MM.1S (cell line): ENCODE results near the gene LILRB3.
"Not testable (repeated sequence)": the region's sequence is repeated elsewhere in the genome, so short reads cannot be mapped to it uniquely, and the experiment has no call there.

Source experiments
- DNase-seq: peaks from one replicate; pipeline ENCODE4 v3.0.0-alpha.2; 2015
- H2AFZ ChIP-seq: fragments of 300-600 bp; sonication (generic); 2 replicates; pipeline ENCODE4 v1.6.0; 2016; ENCODE audit warnings: antibody characterized with exemption, low read length
- H3F3A ChIP-seq: fragments of 300-600 bp; sonication (generic); 2 replicates; pipeline ENCODE4 v1.6.1; 2016; ENCODE audit warnings: mild to moderate bottlenecking, antibody characterized with exemption, low read length, moderate library complexity, mixed read lengths; ENCODE audit not compliant: insufficient read depth
- H3K27ac ChIP-seq: fragments of 300-600 bp; sonication (generic); 2 replicates; pipeline ENCODE4 v1.5.1; 2016; ENCODE audit warnings: mild to moderate bottlenecking, low read length
- H3K27me3 ChIP-seq: fragments of 300-600 bp; sonication (generic); replicated peaks from 2 replicates; pipeline ENCODE4 v1.6.0; 2016; ENCODE audit warnings: low read length; ENCODE audit not compliant: insufficient read depth
- H3K36me3 ChIP-seq: fragments of 300-600 bp; sonication (generic); replicated peaks from 2 replicates; pipeline ENCODE4 v1.6.1; 2016; ENCODE audit warnings: mild to moderate bottlenecking, low read length, mixed read lengths; ENCODE audit not compliant: insufficient read depth
- H3K4me1 ChIP-seq: fragments of 300-600 bp; sonication (generic); 2 replicates; pipeline ENCODE4 v1.6.1; 2016; ENCODE audit warnings: low read length, mixed read lengths
- H3K4me2 ChIP-seq: fragments of 300-600 bp; sonication (generic); 2 replicates; pipeline ENCODE4 v1.6.0; 2016; ENCODE audit warnings: low read depth, low read length
- H3K4me3 ChIP-seq: fragments of 300-600 bp; sonication (generic); 2 replicates; pipeline ENCODE4 v1.5.1; 2016; ENCODE audit warnings: low read length, mixed read lengths
- H3K79me2 ChIP-seq: fragments of 300-600 bp; sonication (generic); 2 replicates; pipeline ENCODE4 v1.6.1; 2016; ENCODE audit warnings: mixed run types, low read length, mixed read lengths
- H3K9ac ChIP-seq: fragments of 300-600 bp; sonication (generic); 2 replicates; pipeline ENCODE4 v1.6.1; 2016; ENCODE audit warnings: low read length, mixed read lengths
- H3K9me2 ChIP-seq: fragments of 300-600 bp; sonication (generic); replicated peaks from 2 replicates; pipeline ENCODE4 v1.6.1; 2016; ENCODE audit warnings: mild to moderate bottlenecking, low read length, mixed read lengths; ENCODE audit not compliant: insufficient read depth
- H3K9me3 ChIP-seq: fragments of 300-600 bp; sonication (generic); replicated peaks from 2 replicates; pipeline ENCODE4 v1.6.1; 2016; ENCODE audit warnings: mild to moderate bottlenecking, low read length, mixed read lengths; ENCODE audit not compliant: insufficient read depth
- H4K20me1 ChIP-seq: fragments of 300-600 bp; sonication (generic); 2 replicates; pipeline ENCODE4 v1.6.1; 2016; ENCODE audit warnings: mild to moderate bottlenecking, low read length, moderate library complexity, mixed read lengths; ENCODE audit not compliant: insufficient read depth
- EZH2 ChIP-seq: fragments of 300-600 bp; sonication (generic); optimal IDR thresholded peaks from 2 replicates; pipeline ENCODE3; 2017; ENCODE audit warnings: low read depth, mild to moderate bottlenecking, antibody characterized with exemption, low read length, mixed read lengths
- EZH2phosphoT487 ChIP-seq: fragments of 300-600 bp; sonication (generic); IDR thresholded peaks from 2 replicates; pipeline ENCODE4 v1.6.1; 2018; ENCODE audit warnings: antibody characterized with exemption, low read length
- TF ChIP-seq, protein P1 (sequence below): fragments of 300-600 bp; sonication (generic); IDR thresholded peaks from 2 replicates; pipeline ENCODE4 v1.5.1; 2016; ENCODE audit warnings: antibody characterized with exemption, low read length, mixed read lengths

LILRB3 gene

DNA sequence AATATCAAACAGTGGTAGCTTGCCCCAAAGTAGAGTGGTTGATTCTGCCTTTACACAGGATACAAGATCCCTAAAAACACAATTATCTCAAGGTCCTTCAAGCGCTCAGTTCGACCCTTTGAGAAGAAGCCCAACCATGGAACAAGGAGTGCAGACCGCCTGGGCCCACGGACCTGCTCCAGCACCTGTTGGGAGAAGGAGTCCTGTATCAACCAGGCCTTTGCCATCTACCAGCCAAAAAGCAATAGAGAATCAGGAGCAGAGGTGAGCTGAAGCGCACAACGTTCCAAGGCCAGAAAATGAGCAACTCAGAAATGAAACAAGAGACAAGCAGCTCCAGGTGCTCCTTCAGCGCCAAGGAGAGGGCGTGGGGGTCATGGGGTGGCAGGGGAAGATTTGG, 6.3 kb upstream of the LILRB3 start:
- TF ChIP-seq EZH2phosphoT487, result no peak
- TF ChIP-seq EZH2, result no peak
- TF ChIP-seq, protein P1, sequence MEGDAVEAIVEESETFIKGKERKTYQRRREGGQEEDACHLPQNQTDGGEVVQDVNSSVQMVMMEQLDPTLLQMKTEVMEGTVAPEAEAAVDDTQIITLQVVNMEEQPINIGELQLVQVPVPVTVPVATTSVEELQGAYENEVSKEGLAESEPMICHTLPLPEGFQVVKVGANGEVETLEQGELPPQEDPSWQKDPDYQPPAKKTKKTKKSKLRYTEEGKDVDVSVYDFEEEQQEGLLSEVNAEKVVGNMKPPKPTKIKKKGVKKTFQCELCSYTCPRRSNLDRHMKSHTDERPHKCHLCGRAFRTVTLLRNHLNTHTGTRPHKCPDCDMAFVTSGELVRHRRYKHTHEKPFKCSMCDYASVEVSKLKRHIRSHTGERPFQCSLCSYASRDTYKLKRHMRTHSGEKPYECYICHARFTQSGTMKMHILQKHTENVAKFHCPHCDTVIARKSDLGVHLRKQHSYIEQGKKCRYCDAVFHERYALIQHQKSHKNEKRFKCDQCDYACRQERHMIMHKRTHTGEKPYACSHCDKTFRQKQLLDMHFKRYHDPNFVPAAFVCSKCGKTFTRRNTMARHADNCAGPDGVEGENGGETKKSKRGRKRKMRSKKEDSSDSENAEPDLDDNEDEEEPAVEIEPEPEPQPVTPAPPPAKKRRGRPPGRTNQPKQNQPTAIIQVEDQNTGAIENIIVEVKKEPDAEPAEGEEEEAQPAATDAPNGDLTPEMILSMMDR, result no peak
- H3K27ac ChIP-seq, result no peak overlapping the region

DNA sequence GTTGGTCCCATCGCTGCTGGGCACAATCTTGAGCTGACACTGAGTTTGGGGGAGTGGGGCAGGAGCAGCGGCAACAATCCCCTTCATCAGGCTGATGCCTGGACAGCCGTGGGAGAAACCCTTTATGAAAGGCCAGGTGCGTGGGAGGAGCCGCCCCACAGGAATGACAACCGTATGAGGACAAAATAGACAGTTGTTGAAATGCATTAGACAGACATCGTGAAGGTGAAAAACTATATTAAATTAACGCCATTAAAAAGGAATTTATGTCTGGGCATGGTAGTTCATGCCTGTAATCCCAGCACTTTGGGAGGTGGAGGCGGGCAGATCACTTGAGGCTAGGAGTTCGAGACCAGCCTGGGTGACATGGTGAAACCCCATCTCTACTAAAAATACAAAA, 1.8 kb upstream of the LILRB3 start:
- not testable (repeated sequence) for H3F3A ChIP-seq, H3K9me2 ChIP-seq, H3K27ac ChIP-seq, H3K79me2 ChIP-seq, DNase-seq, H3K4me1 ChIP-seq, H3K4me2 ChIP-seq, H3K4me3 ChIP-seq, H2AFZ ChIP-seq, H3K9me3 ChIP-seq, H3K27me3 ChIP-seq, H4K20me1 ChIP-seq, H3K9ac ChIP-seq, H3K36me3 ChIP-seq

More for the DNA sequence above, 6.3 kb upstream of the LILRB3 start:
- DNase-seq, result no peak
- Histone ChIP-seq H3K27me3 (peaks cover 20% of the 10 kb centered on the region), H3K4me3 (no peak overlapping the region), H3K9me3 (no peaks in the 10 kb centered on the region), H4K20me1 (no peaks in the 10 kb centered on the region), H3K79me2 (no peaks in the 10 kb centered on the region), H3K9ac (no peak overlapping the region), H3K4me2 (no peak overlapping the region), H3K36me3 (no peaks in the 10 kb centered on the region), H3F3A (no peaks in the 10 kb centered on the region), H2AFZ (no peak overlapping the region), H3K9me2 (no peaks in the 10 kb centered on the region), H3K4me1 (no peaks in the 10 kb centered on the region)

DNA sequence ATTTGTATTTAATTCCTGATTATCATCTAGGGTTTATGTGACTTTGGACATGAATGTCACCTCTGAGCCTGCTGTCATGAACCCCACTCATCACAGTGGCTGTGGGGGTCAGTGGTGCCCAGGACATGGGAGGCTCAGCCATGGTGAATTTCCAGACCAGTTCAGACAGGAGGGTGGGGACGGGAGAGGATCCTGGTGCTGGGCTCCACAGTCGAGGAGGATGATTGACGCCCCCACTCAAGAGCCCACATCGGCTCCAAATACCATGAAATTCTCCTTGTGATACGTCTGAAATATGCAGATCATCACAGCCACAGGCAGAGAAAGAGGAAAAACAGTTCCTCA, 1.1 kb upstream of the LILRB3 start:
- H3K4me1 ChIP-seq, H3F3A ChIP-seq, H3K9me3 ChIP-seq, H3K79me2 ChIP-seq, H3K27ac ChIP-seq, H3K4me3 ChIP-seq, H3K36me3 ChIP-seq, H3K9ac ChIP-seq, DNase-seq, H3K4me2 ChIP-seq, H3K27me3 ChIP-seq, H4K20me1 ChIP-seq, H3K9me2 ChIP-seq, H2AFZ ChIP-seq: not testable (repeated sequence)

DNA sequence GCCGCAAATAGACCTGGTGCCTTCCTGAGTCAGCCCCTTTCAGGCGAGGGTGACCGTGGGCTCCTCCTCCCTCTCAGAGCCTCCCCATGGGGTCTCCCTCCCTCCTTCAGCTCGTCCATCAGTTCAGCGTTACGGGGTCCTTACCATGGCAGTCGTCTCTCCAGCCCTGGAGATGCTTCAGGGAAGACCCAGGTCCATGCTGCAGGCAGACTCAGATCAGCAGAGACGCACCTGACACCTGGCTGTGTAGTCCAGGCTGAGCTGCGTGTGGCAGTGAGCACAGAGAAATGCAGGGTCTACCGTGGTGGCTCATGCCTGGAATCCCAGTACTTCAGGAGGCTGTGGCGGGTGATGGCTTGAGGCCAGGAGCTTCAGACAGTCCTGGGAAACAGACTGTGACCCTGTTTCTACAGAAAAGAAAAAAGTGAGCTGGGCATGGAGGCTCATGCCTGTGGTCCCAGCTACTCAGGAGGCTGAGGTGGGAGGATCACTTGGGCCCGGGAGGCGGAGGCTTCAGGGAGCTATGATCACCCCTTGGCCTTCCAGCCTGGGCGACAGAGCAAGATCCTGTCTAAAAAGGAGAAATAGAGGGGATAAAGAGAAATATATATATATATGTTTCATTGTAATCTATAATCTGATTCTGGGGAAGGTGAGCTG, 600 bp upstream of the LILRB3 start:
- H3K9me3 ChIP-seq, H3K4me1 ChIP-seq, H4K20me1 ChIP-seq, H3K79me2 ChIP-seq, H3K4me3 ChIP-seq, H3K9ac ChIP-seq, H3K27ac ChIP-seq, H3K36me3 ChIP-seq, H3K9me2 ChIP-seq, H2AFZ ChIP-seq, H3F3A ChIP-seq, H3K27me3 ChIP-seq, H3K4me2 ChIP-seq, DNase-seq: not testable (repeated sequence)

DNA sequence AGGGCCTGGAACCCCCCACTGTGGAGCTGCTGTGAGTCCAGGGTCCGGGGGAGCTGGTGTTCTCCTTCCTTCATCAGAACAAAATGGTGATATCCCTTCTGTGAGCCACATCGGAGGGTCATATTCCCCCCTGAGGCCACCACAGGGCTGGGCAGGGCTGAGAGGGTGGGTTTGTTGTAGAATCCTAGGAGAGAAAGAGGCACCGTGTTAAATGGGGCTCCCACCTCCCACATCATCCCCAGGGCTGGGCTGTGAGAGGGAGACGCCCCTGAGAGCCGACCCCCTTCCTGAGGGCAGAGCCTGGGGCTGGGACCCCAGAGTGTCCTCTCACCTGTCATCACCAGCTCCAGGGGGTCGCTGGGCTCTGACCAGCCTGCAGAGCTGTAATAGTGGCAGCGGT, 860 bp downstream of the LILRB3 start:
- H4K20me1 ChIP-seq, H3K4me2 ChIP-seq, H3K79me2 ChIP-seq, DNase-seq, H3K9me2 ChIP-seq, H3K9me3 ChIP-seq, H3K27me3 ChIP-seq, H3K36me3 ChIP-seq, H3F3A ChIP-seq, H3K9ac ChIP-seq, H3K4me3 ChIP-seq, H3K4me1 ChIP-seq, H3K27ac ChIP-seq, H2AFZ ChIP-seq: not testable (repeated sequence)

DNA sequence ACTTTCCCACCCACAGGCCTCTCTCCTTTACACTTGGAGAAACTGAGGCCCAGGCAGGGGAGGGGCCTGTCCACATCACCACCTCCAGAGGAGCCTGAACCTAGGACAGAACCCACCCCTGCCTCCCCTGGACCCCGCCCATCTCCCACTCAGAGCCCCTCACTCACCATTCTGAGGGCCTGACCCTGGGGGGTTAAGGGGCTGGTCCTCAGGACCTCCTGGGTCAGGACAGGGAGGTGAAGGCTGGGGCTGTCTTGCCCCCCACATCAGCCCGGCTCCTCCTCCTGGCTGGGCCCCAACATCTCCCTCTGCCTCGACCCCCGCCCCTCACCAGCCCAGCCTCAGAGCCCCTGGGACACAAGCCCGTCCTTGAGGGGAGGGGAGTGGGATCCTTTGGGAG, 3.1 kb downstream of the LILRB3 start:
- not testable (repeated sequence) for H3K27ac ChIP-seq, H3K9me2 ChIP-seq, H3K36me3 ChIP-seq, H3K9ac ChIP-seq, H3K79me2 ChIP-seq, H2AFZ ChIP-seq, H3K4me1 ChIP-seq, H3K9me3 ChIP-seq, H4K20me1 ChIP-seq, DNase-seq, H3K4me3 ChIP-seq, H3K4me2 ChIP-seq, H3K27me3 ChIP-seq, H3F3A ChIP-seq
